Measurements from ENCODE around the gene ST8SIA4. TPM values are rescaled to one million over a fixed set of nuclear protein-coding genes. Genes with fewer than 3 reads are reported as not detected.

Gene ST8SIA4
- total and polyA plus RNA-seq, 2 donors (not counting 1 experiment from before 2014, with no cell fraction given) = 9.5 to 42.6 TPM

DNA sequence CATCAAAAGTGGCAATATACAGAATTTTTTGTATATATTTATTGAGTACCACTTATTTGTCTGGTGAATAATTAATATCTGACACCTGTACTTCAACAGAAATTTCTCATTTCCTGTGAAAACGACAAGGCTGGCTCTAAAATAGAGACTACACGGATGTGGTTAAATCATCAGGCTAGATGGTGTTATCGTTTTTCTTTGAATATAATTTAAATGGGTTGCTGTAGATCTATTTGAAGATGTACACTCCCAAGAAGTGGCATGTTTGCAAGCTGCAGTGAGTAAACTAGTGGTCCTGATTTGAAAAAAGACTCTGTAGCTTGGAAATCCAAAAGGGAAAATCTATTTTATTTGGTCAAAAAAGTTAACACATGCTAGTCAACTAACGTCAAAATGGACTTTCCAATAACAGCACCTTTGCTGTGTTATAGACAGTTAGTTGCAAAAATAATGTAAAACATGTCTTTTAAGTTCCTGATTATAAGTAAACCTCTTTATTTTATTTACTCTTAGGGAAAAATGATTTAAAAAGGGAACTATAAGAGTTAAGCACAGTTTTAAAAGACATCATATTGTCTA is 13.8 kb downstream of the ST8SIA4 start:
- H3K9ac ChIP-seq (ENCODE audit: low read length) = peak overlapping the region; percentile 68
- peak overlapping the region in 4 of 5 experiments; percentile 17 to 57 (median 28) for H3K4me3 ChIP-seq (ENCODE audit: control extremely low read depth in 1 of 5, extremely low read depth in 1 of 5, insufficient read depth in 1 of 5, low read depth in 2 of 5, low read length in 4 of 5)
- intact Hi-C loops (cut with micrococcal nuclease) = loop anchor here (2.0 kb wide), 1 partner anchor 14 kb away; no protein-coding TSS in a partner anchor
- H3K36me3 ChIP-seq (replicated peaks in 1 of 2; ENCODE audit: control extremely low read depth in 1 of 2, control insufficient read depth in 1 of 2, extremely low read depth in 1 of 2, insufficient read depth in 2 of 2, low read length in 1 of 2) = peaks cover under 1 to 37% of the 10 kb centered on the region in 2 experiments
- POLR2A ChIA-PET = interaction anchor here (0.9 kb wide), 1 partner anchor 15 kb away, joined by 3 read pairs; no protein-coding TSS in a partner anchor
- H2AFZ ChIP-seq (ENCODE audit: insufficient read depth, low read depth, low read length, poor library complexity, severe bottlenecking) = peak overlapping the region; percentile 45
- peak overlapping the region; percentile 65 to 94 for H3K27ac ChIP-seq (ENCODE audit: low read length in 2 of 2)
- H3K27me3 ChIP-seq (replicated peaks in 1 of 4; ENCODE audit: control extremely low read depth in 1 of 4, control insufficient read depth in 3 of 4, insufficient read depth in 4 of 4, low read length in 3 of 4) = no peaks in the 10 kb centered on the region
- peaks cover 62% of the 10 kb centered on the region for H3K4me1 Mint-ChIP-seq
- no CpG with 5 or more reads among the region's 4 CpGs for WGBS (ENCODE audit: insufficient coverage)
- peak overlapping the region; percentile 75 for H3K4me2 ChIP-seq (replicated peaks; ENCODE audit: low read depth, low read length, poor library complexity, severe bottlenecking)
- peaks cover 97% of the 10 kb centered on the region for H3K79me2 ChIP-seq (ENCODE audit: control insufficient read depth, insufficient read depth, low read length)
- CTCF ChIA-PET = interaction anchor here (3.5 kb wide), 1 partner anchor 12 kb away, joined by 16 read pairs; no protein-coding TSS in a partner anchor
- DNase-seq = peak; percentile 51
- no peaks in the 10 kb centered on the region for H3K9me3 Mint-ChIP-seq (ENCODE audit: insufficient read depth)
- ATAC-seq (ENCODE audit: low read depth) = peak; percentile 39
- no peaks in the 10 kb centered on the region for H4K20me1 ChIP-seq (ENCODE audit: control insufficient read depth, insufficient read depth, low read length, poor library complexity, severe bottlenecking)
- no peaks in the 10 kb centered on the region for H3K27me3 Mint-ChIP-seq
- H3K4me3 Mint-ChIP-seq = peak overlapping the region; percentile 85
- peaks cover 16 to 43% of the 10 kb centered on the region in 2 donors for H3K4me1 ChIP-seq (ENCODE audit: control insufficient read depth in 2 of 2, insufficient read depth in 2 of 2, low read length in 2 of 2)
- TF ChIP-seq EZH2 (IDR thresholded peaks at IDR 0.05; ENCODE audit: borderline replicate concordance, insufficient read depth, low read depth, low read length, poor library complexity, severe bottlenecking) = no peak
- peak overlapping the region; percentile 91 for H3K27ac Mint-ChIP-seq
- H3K9me3 ChIP-seq (ENCODE audit: control extremely low read depth in 1 of 3, control insufficient read depth in 2 of 3, insufficient read depth in 1 of 3, low read length in 2 of 3) = no peaks in the 10 kb centered on the region

- Histone ChIP-seq H2AFZ (ENCODE audit: insufficient read depth, low read depth, low read length, poor library complexity, severe bottlenecking) (no peak overlapping the region), H4K20me1 (ENCODE audit: control insufficient read depth, insufficient read depth, low read length, poor library complexity, severe bottlenecking) (peaks cover 5% of the 10 kb centered on the region), H3K9me3 (ENCODE audit: control extremely low read depth in 1 of 3, control insufficient read depth in 2 of 3, insufficient read depth in 1 of 3, low read length in 2 of 3) (no peaks in the 10 kb centered on the region), H3K9ac (ENCODE audit: low read length) (no peak overlapping the region), H3K4me3 (ENCODE audit: control extremely low read depth in 1 of 5, extremely low read depth in 1 of 5, insufficient read depth in 1 of 5, low read depth in 2 of 5, low read length in 4 of 5) (no peak overlapping the region), H3K4me1 (ENCODE audit: control insufficient read depth in 2 of 2, insufficient read depth in 2 of 2, low read length in 2 of 2) (peaks cover 8 to 13% of the 10 kb centered on the region in 2 donors), H3K27ac (ENCODE audit: low read length in 2 of 2) (peak overlapping the region in 1 of 2 donors; percentile 16), H3K27me3 (replicated peaks in 1 of 4; ENCODE audit: control extremely low read depth in 1 of 4, control insufficient read depth in 3 of 4, insufficient read depth in 4 of 4, low read length in 3 of 4) (no peaks in the 10 kb centered on the region), H3K4me2 (replicated peaks; ENCODE audit: low read depth, low read length, poor library complexity, severe bottlenecking) (no peak overlapping the region), H3K36me3 (replicated peaks in 1 of 2; ENCODE audit: control extremely low read depth in 1 of 2, control insufficient read depth in 1 of 2, extremely low read depth in 1 of 2, insufficient read depth in 2 of 2, low read length in 1 of 2) (peaks cover 13 to 42% of the 10 kb centered on the region in 2 experiments), H3K79me2 (ENCODE audit: control insufficient read depth, insufficient read depth, low read length) (peaks cover 78% of the 10 kb centered on the region)
- 100% methylated on average over 1 of the region's 2 CpGs for WGBS (ENCODE audit: insufficient coverage)
- Mint-ChIP-seq H3K4me1 (peaks cover 36% of the 10 kb centered on the region), H3K9me3 (ENCODE audit: insufficient read depth) (no peaks in the 10 kb centered on the region), H3K4me3 (no peak overlapping the region), H3K27ac (no peak overlapping the region), H3K27me3 (no peaks in the 10 kb centered on the region)
- intact Hi-C loops (cut with micrococcal nuclease) = no loop called here
- no peak for DNase-seq
- no peak for ATAC-seq (ENCODE audit: low read depth)
- TF ChIP-seq EZH2 (IDR thresholded peaks at IDR 0.05; ENCODE audit: borderline replicate concordance, insufficient read depth, low read depth, low read length, poor library complexity, severe bottlenecking) (no peak), CTCF (IDR thresholded peaks at IDR 0.05) (no peak)
- ChIA-PET CTCF (no interaction called here), POLR2A (no interaction called here)
These were observed 25.8 kb downstream of the ST8SIA4 start for GRCh38 chr5:100877274-100877673.

Measured in B cell (primary cell).